GM12865 (cell line): ENCODE data around the gene ACAN.

Experiments
- DNase-seq: peaks from one replicate; pipeline ENCODE4 v3.0.0; 2010; ENCODE audit warnings: low read depth
- H3K4me3 ChIP-seq: 2 replicates; pipeline ENCODE4 v1.5.1; 2011; ENCODE audit warnings: mild to moderate bottlenecking, low read depth, low read length, control low read depth
- CTCF ChIP-seq: IDR thresholded peaks from 2 replicates; pipeline ENCODE4 v1.5.1; 2011; ENCODE audit warnings: low read length, control low read depth, low read depth, inconsistent platforms; ENCODE audit not compliant: insufficient read depth; ENCODE audit errors: missing control alignments

ACAN gene

DNA sequence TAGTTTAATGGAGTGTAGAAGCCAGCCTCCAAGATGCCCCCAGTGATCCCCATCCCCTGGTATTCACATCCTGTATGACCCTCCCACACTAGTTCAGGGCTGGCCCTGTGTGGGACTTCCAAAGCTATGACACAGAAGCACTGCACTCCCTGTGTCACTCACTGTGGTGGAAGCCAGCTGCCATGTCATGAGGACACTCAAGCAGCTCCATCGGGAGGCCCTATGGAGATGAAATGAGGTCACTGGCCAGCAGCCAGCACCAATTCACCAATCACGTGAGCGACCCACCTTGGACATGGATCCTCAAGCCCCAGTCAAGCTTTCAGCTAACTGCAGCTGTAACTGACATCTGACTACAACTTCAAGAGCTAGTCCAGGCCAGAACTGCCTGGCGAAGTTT, 3.9 kb upstream of the ACAN start:
- DNase-seq = no peak
- TF ChIP-seq CTCF = no peak
- no peak overlapping the region for H3K4me3 ChIP-seq

GRCh38 chr15:88800026-88800425, 3.2 kb upstream of the ACAN start:
- no peak for TF ChIP-seq CTCF
- no peak overlapping the region for H3K4me3 ChIP-seq
- DNase-seq = no peak

GRCh38 chr15:88800738-88801137, 2.5 kb upstream of the ACAN start:
- no peak for TF ChIP-seq CTCF
- DNase-seq = no peak
- no peak overlapping the region for H3K4me3 ChIP-seq

DNA sequence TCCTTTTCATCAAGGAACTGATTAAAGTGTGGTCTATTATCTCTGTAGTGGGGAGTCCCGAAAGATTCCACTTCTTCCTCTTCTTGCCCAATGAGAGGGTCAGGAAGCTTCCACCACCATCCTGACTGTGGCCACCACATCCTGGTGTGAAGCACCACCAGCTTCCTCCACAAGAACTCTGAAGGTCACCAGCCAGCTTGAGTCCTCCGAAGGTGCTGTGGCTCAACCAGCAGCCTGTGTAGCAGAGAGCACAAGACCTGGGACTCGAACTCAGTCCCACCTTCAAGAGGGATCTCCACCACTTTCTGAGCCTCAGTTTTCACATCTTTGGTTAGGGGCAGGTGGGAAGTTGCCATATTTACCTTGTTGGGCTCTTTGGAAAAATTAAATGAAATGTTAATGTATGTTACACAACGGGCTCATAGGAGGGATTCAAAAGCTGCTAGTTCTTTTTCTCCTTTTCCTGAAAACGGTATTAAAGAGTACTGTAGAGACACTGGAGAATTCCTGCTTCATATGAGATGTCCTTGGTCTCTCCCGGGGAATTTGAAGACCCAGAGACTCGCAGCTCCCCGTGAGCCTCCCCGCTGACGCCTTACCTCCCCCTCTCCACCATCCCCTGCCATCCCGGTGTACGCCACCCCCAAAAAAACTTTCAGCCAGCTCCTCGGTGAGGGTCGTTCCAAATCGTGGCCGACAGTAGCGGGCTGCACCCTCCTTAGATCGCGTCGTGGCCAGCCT, 816 bp upstream of the ACAN start:
- no peak for TF ChIP-seq CTCF
- DNase-seq = no peak
- no peak overlapping the region for H3K4me3 ChIP-seq

GRCh38 chr15:88802991-88803240, 320 bp upstream of the ACAN start:
- DNase-seq = no peak
- TF ChIP-seq CTCF = no peak
- H3K4me3 ChIP-seq = no peak overlapping the region

DNA sequence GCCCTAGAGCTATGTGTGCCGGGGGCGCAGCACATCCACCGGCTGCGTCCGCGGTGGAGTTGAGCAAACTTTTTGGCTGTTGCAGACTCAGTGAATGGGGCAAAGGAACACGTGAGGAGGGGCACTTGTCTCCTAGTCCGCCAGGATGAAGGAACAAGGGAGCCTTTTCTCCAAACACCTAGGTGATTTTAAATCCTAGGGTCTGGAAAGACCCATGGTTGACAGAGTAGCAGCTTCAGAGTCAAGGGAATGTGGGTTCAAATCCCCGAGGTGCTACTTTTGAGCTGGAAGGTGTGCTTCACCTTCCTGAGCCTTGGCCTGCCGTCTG, 648 bp downstream of the ACAN start:
- TF ChIP-seq CTCF = no peak
- DNase-seq = no peak
- H3K4me3 ChIP-seq = no peak overlapping the region

DNA sequence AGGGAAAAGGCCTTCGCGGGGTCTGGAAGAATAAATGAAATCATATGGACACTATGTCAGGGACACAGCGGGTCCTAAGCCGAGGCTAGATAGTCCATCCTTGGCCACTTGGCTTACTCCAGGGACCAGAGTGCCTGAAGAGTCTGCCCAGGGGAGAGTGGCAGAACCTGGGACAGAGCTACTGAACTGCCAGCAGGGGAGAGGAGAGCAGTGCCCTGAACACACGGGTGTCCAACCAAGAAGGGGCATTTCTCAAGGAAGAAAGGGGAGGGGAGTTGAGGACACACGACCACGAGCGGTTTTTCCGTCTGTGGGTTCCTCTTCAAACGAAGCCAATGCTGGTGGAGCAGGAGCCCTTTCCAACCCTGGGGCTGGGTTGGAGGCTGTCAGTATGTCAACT, 1.0 kb downstream of the ACAN start:
- DNase-seq = no peak
- no peak overlapping the region for H3K4me3 ChIP-seq
- no peak for TF ChIP-seq CTCF
